ENCODE measurements around the gene KMT2C.
"Not testable (repeated sequence)": the region's sequence is repeated elsewhere in the genome, so short reads cannot be mapped to it uniquely, and the experiment has no call there.

KMT2C gene

GRCh38 chr7:152435384-152436110 lies at the start of gene KMT2C:
Gene KMT2C, minus strand, starts transcription at chr7:152436003. Its CDS starts 217 bp downstream, at chr7:152435786.
- in situ Hi-C loops (cut with MboI; ENCODE audit: low sequenced_read_pairs) = no loop called here
- Histone ChIP-seq H3K9me3 (no peaks in the 10 kb centered on the region), H3K36me3 (replicated peaks) (no peaks in the 10 kb centered on the region), H3K4me1 (peaks cover 4% of the 10 kb centered on the region), H3K4me3 (peak within 1 kb of the TSS; percentile 90), H3K27me3 (ENCODE audit: low read depth) (no peaks in the 10 kb centered on the region)
- DNase-seq (ENCODE audit: low spot score in 2 of 2) = peak; percentile 33 to 70

DNA sequence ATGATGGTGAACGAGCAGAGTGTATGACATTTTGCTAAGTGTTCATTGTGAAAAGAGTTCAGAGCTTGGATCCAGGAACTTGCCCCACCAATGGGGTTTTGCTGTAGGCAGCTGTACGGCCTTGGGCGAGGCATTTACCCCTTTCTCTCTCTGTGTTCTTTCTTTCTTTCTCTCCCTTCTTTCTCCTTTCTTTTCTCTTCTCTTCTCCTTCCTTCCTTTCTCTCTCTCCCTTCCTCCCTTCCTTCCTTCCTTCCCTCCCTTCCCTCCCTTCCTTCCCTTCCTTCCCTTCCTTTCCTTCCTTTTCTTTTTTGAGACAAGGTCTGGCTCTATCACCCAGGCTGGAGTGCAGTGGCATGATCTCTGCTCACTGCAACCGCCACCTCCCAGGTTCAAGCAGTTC lies 45.3 kb upstream of the KMT2C start:
- no peak for DNase-seq (ENCODE audit: low spot score in 2 of 2)
- Histone ChIP-seq H3K27me3 (ENCODE audit: low read depth) (no peaks in the 10 kb centered on the region), H3K9me3 (no peaks in the 10 kb centered on the region), H3K4me1 (no peaks in the 10 kb centered on the region; the same call in 1 of the 2 replicates), H3K4me3 (no peak overlapping the region), H3K36me3 (replicated peaks) (no peaks in the 10 kb centered on the region)
- in situ Hi-C loops (cut with MboI; ENCODE audit: low sequenced_read_pairs) = no loop called here

DNA sequence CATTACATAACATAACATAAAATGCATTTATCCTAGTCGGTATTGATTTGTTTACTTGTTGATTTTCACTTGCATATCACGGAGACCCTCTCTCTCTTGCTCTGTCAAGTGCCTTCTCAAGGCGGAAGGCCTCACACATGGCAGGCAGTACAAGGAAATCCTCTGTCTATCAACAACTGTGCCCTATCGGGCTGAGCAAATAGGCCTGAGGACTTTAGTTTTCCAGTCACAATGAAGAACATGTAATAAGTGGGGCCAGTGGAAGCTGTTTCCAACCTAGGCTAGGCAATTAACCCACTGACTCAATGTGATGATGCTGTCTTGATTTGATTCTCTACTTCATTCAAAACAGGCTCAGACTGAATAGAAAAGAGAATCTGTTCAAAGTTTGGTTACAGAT lies 44.9 kb upstream of the KMT2C start:
- DNase-seq (ENCODE audit: low spot score in 2 of 2) = no peak
- Histone ChIP-seq H3K4me3 (no peak overlapping the region), H3K9me3 (no peaks in the 10 kb centered on the region), H3K36me3 (replicated peaks) (no peaks in the 10 kb centered on the region), H3K27me3 (ENCODE audit: low read depth) (no peaks in the 10 kb centered on the region), H3K4me1 (no peaks in the 10 kb centered on the region; the same call in 1 of the 2 replicates)
- in situ Hi-C loops (cut with MboI; ENCODE audit: low sequenced_read_pairs) = no loop called here

GRCh38 chr7:152479595-152479994 lies 43.8 kb upstream of the KMT2C start:
- no peak overlapping the region for H3K4me3 ChIP-seq
- H3K27me3 ChIP-seq (ENCODE audit: low read depth) = no peaks in the 10 kb centered on the region
- H3K36me3 ChIP-seq (replicated peaks) = no peaks in the 10 kb centered on the region
- DNase-seq (ENCODE audit: low spot score in 2 of 2) = no peak
- H3K4me1 ChIP-seq = no peaks in the 10 kb centered on the region
- no peaks in the 10 kb centered on the region; the same call in 1 of the 2 replicates for H3K9me3 ChIP-seq
- in situ Hi-C loops (cut with MboI; ENCODE audit: low sequenced_read_pairs) = no loop called here

GRCh38 chr7:152478140-152478539 lies 42.3 kb upstream of the KMT2C start:
- Histone ChIP-seq H3K4me3 (no peak overlapping the region), H3K27me3 (ENCODE audit: low read depth) (no peaks in the 10 kb centered on the region), H3K9me3 (no peaks in the 10 kb centered on the region; the same call in 1 of the 2 replicates), H3K4me1 (no peaks in the 10 kb centered on the region), H3K36me3 (replicated peaks) (no peaks in the 10 kb centered on the region)
- in situ Hi-C loops (cut with MboI; ENCODE audit: low sequenced_read_pairs) = no loop called here
- no peak for DNase-seq (ENCODE audit: low spot score in 2 of 2)

GRCh38 chr7:152477079-152477478 lies 41.3 kb upstream of the KMT2C start:
- H3K27me3 ChIP-seq (ENCODE audit: low read depth) = no peaks in the 10 kb centered on the region
- in situ Hi-C loops (cut with MboI; ENCODE audit: low sequenced_read_pairs) = no loop called here
- H3K4me1 ChIP-seq = no peaks in the 10 kb centered on the region
- no peak for DNase-seq (ENCODE audit: low spot score in 2 of 2)
- H3K9me3 ChIP-seq = no peaks in the 10 kb centered on the region; the same call in 1 of the 2 replicates
- no peak overlapping the region for H3K4me3 ChIP-seq
- H3K36me3 ChIP-seq (replicated peaks) = no peaks in the 10 kb centered on the region

- no peaks in the 10 kb centered on the region; the same call in none of the 2 replicates for H3K9me3 ChIP-seq
- H3K27me3 ChIP-seq (ENCODE audit: low read depth) = no peaks in the 10 kb centered on the region
- H3K4me1 ChIP-seq = no peaks in the 10 kb centered on the region
- H3K4me3 ChIP-seq = no peak overlapping the region
- DNase-seq (ENCODE audit: low spot score in 2 of 2) = no peak
- in situ Hi-C loops (cut with MboI; ENCODE audit: low sequenced_read_pairs) = no loop called here
- H3K36me3 ChIP-seq (replicated peaks) = no peaks in the 10 kb centered on the region
Measured at GRCh38 chr7:152476551-152476950, 40.7 kb upstream of the KMT2C start.

DNA sequence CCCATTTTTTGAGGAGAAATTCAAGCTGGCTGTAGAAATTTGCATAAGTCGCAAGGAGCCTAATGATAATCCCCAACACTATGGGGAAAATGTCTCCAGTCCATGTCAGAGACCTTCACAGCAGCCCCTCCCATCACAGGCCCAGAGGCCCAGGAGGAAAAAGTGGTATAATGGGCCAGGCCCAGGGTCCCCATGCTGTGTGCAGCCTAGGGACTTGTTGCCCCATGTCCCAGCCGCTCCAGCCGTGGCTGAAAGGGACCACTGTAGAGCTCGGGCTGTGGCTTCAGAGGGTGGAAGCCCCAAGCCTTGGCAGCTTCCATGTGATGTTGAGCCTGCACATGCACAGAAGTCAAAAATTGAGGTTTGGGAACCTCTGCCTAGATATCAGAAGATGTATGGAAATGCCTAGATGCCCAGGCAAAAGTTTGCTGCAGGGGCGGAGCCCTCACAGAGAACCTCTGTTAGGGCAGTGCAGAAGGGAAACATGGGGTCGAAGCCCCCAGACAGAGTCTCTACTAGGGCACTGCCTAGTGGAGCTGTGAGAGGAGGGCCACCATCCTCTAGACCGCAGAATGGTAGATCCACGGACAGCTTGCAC lies 35.3 kb upstream of the KMT2C start:
- H3K4me1 ChIP-seq; DNase-seq (ENCODE audit: low spot score in 2 of 2); H3K27me3 ChIP-seq (ENCODE audit: low read depth); H3K4me3 ChIP-seq; H3K9me3 ChIP-seq; H3K36me3 ChIP-seq (replicated peaks); in situ Hi-C loops (cut with MboI; ENCODE audit: low sequenced_read_pairs): not testable (repeated sequence)

- DNase-seq (ENCODE audit: low spot score in 2 of 2); H3K27me3 ChIP-seq (ENCODE audit: low read depth); H3K9me3 ChIP-seq; H3K4me1 ChIP-seq; H3K36me3 ChIP-seq (replicated peaks); H3K4me3 ChIP-seq; in situ Hi-C loops (cut with MboI; ENCODE audit: low sequenced_read_pairs): not testable (repeated sequence)
Measured at GRCh38 chr7:152470251-152471022, 34.6 kb upstream of the KMT2C start.

DNA sequence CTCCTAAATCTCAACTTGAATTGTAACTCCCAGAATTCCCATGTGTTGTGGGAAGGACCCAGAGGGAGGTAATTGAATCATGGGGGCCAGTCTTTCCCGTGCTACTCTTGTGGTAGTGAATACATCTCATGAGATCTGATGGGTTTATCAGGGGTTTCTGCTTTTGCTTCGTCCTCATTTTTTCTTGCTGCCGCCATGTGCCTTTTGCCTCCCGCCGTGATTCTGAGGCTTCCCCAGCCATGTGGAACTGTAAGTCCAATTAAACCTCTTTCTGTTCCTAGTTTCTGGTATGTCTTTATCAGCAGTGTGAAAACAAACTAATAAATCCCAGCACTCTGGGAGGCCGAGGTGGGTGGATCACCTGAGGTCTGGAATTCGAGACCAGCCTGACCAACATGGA lies 33.8 kb upstream of the KMT2C start:
- H3K9me3 ChIP-seq; in situ Hi-C loops (cut with MboI; ENCODE audit: low sequenced_read_pairs); H3K4me3 ChIP-seq; H3K27me3 ChIP-seq (ENCODE audit: low read depth); H3K4me1 ChIP-seq; H3K36me3 ChIP-seq (replicated peaks); DNase-seq (ENCODE audit: low spot score in 2 of 2): not testable (repeated sequence)

DNA sequence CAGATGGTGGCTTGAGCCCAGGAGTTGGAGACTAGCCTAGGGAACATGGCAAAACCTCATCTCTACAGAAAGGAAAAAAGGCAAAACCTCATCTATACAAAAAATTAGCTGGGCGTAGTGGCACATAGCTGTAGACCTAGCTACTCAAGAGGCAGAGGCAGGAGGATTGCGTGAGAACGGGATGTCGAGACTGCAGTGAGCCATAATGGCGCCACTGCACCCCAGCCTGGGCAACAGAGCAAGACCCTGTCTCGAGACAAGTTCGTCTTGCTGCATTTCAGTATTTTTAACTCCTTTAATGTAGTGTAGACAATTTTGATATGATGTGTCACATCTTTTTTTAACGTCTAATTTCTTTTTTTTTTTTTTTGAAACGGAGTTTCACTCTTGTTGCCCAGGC lies 31.4 kb upstream of the KMT2C start:
- Histone ChIP-seq H3K9me3 (peaks cover 6% of the 10 kb centered on the region), H3K4me3 (no peak overlapping the region), H3K4me1 (peaks cover 6% of the 10 kb centered on the region), H3K36me3 (replicated peaks) (peaks cover 7% of the 10 kb centered on the region; the same call in 1 of the 2 replicates), H3K27me3 (ENCODE audit: low read depth) (no peaks in the 10 kb centered on the region)
- DNase-seq (ENCODE audit: low spot score in 2 of 2) = no peak
- in situ Hi-C loops (cut with MboI; ENCODE audit: low sequenced_read_pairs) = no loop called here

GRCh38 chr7:152465119-152465387 lies 29.2 kb upstream of the KMT2C start:
- in situ Hi-C loops (cut with MboI; ENCODE audit: low sequenced_read_pairs) = no loop called here
- H3K9me3 ChIP-seq = peaks cover under 1% of the 10 kb centered on the region; the same call in 1 of the 2 replicates
- DNase-seq (ENCODE audit: low spot score in 2 of 2) = no peak
- peaks cover 11% of the 10 kb centered on the region for H3K4me1 ChIP-seq
- H3K27me3 ChIP-seq (ENCODE audit: low read depth) = no peaks in the 10 kb centered on the region
- peak overlapping the region; percentile 85 for H3K4me3 ChIP-seq
- peaks cover 7% of the 10 kb centered on the region; the same call in 1 of the 2 replicates for H3K36me3 ChIP-seq (replicated peaks)

- peak; percentile 83 to 84 for DNase-seq (ENCODE audit: low spot score in 2 of 2)
- peaks cover 7% of the 10 kb centered on the region; the same call in 1 of the 2 replicates for H3K36me3 ChIP-seq (replicated peaks)
- peak overlapping the region; percentile 85 for H3K4me3 ChIP-seq
- H3K4me1 ChIP-seq = peaks cover 16% of the 10 kb centered on the region
- in situ Hi-C loops (cut with MboI; ENCODE audit: low sequenced_read_pairs) = no loop called here
- no peaks in the 10 kb centered on the region for H3K27me3 ChIP-seq (ENCODE audit: low read depth)
- no peaks in the 10 kb centered on the region for H3K9me3 ChIP-seq
Measured at GRCh38 chr7:152464312-152465118, 28.7 kb upstream of the KMT2C start.

Data from HAP-1 (cell line).